ENCODE results near the gene MBNL1. TPM values are rescaled to one million over a fixed set of nuclear protein-coding genes. Genes with fewer than 3 reads are reported as not detected.

MBNL1 gene
- polyA plus RNA-seq, 1 donor: 57.8 TPM

DNA sequence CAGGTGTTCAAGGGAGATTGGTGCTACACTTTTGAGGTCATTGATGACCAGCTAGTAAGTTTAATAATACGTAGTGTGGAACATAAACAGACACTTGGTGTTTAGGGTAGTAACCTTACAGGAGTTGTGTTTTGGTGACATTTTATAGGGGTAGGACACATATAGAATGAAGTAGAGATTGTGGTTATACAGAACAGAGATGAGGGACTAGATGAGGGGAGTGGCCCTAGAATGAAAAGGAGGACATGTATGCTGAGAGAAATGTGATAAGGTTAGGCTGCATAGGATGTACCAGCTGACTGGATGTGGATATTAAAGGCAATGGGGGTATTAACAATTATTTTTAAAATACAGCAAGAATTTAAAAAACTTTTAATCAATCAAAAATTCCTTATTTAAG is 8.0 kb downstream of the MBNL1 start:
- no peak for DNase-seq (ENCODE audit: low read depth)

DNA sequence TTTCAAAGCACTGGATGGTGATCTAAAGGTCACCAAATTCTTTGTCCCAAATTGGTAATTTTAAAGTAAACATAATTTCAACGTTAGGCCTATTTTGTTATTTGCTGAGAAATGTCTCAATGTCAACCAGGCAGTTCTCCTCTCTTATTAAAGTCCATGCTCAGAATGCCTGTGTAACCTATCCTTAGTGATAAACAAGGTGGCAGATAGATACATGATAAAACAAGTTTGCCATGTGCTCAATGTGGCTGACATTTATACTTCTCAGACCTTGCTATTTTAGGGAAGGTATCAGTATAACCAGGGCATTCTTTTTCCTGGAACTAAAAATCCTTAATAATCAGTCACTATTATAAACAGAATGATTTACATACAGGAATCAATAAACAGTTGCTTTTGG is 8.5 kb downstream of the MBNL1 start:
- no peak for DNase-seq (ENCODE audit: low read depth)

DNA sequence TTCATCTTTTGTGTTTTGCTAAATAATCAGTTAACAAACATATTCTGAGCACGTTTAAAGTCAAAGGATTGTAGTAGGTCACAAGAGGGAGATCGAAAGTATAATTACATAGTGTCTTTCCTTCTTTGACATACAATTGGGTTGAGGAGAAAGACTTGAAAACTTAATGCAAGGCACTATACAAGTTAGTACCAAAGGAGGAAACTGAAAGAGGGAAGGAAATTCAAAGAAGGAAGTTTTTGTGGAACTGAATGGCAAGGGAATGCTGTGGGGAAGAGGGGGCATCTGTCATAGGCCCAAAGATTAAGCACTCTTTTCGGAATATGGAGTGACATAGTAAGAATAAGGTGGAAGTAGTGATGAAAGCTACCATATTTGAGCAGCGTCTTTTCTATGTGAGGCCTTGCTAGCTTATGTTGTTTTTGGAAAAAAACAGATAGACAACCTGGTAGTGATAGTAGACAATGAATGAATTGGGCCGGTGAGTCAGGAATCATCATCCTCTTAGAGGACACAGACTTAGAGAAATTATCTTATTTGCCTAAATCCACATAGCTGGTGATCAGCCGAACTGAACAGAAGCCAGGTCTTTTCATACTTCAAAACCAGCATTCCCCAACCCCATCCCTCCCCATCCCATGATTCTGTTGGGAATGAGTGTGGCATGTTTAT is 10.2 kb downstream of the MBNL1 start:
- no peak for DNase-seq (ENCODE audit: low read depth)

DNA sequence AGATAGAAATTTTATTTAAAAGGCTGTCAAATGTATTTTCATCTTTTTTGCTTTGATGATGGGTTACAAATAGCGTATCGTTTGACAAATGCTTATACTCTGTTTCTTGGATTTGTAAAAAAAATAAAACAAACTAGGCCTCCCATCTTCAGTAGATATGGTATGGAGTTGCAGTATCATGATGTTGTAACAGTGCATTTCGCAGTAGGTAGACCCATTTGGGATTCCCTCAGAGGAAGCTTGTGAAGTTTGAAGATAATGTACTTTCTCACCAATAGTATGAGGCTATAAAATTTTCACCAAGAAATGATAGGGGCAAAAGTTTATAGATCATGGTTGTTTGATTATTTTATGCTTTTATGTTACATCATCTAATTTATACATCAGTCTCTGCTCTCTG is 10.8 kb downstream of the MBNL1 start:
- no peak for DNase-seq (ENCODE audit: low read depth)

DNA sequence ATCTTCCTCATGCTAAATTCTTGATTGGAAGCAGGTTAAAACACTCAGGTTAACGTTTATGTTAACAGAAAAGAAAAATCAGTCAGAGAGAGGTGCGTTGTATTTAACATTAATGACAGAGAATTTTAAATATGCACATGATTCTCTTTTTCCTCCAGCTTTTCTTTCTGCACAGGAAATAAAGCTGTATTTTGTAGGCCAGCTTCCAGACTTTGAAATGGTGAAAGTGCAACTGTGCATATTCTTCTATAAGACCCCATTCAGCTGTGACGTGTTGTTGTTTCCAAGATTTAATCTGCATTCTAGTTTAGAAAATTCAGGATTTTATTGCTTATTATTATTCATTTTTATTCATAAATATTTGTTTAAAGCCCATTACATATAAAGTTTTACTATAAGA is 11.8 kb downstream of the MBNL1 start:
- DNase-seq (ENCODE audit: low read depth): no peak

DNA sequence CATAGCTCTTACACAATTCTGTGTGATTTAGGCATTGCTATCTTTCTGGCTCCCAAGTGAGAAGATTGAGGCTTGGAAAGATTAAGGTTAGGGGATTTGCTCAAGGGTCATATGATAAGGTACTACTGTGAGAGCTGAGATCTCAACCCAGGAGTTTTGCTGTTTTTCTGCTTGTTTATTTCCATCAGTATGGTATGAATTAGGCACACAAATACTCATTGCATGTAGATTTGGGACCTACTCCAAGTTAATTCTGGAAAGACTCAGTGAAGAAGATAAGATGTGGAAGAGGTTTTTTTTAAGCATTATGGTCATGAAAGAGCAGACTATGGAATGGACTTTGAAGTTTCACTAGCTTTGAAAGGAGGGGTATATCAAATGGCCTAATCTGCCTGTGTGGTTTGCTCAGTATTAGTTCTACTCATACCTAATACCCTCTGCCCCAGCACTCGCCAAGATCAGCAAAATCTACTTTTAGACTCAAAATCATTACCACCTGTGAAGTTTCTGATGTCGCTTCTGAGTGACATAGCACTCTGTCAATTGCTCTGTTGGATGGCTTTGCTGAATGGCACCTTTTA is 12.5 kb downstream of the MBNL1 start:
- no peak for DNase-seq (ENCODE audit: low read depth)

DNA sequence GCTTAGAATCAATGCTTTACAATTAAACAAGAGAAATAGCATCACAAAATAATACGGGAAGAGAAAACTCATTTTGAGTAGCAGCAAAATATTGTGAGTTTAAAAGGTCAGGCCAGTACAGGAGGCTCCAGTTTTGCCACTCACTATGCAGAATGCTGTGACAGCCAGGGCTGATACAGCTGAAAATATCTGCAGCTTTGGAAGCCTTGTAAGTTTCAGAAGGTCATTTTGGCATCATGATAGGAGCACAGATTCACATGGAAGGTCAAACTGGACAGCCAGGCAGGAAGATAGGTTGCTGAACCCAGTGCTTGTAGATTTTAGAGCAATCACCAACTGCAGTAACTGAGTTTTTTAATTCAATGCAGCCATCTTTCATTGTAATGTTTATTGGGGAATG is 14.1 kb downstream of the MBNL1 start:
- DNase-seq (ENCODE audit: low read depth): no peak

DNA sequence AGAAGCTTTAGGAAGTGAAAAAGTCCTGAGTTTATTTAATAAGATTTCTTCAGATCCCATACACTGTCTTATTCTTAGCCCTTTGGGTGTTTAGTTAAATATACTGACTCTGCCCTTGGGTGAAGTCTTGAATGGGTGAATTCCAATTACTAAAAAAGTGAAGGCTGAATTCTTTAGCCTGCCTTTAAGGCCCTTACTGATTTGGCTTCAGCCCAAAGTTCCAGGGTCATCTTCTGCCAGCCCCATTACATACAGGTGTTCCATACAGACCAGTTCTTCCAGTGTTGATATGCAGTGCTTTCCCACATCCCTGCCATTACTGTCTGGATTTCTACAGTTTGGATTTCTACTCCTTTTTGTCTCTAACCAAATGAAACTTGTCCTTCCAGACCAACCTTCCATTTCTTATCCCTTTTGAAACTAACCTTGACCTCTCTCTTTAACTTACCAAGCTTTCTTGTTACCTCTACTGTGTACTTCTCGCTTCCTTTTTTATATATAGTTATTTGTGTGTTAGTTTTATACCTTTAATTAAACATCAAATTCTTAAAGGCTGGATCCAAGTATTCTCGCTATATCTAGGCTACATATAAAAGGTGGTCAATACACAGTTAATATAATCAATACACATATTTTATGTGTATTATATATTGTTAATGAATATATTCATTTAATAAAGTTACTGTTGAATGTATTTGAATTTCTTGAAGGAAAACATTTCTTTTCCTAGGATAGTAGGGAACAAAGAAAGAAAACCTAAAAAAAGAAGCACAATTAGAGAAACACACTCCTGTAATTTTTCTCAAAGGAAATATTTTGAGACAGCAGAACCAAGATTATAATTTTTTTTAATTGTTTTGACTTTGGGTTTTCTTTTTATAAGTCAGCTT is 15.0 kb downstream of the MBNL1 start:
- no peak for DNase-seq (ENCODE audit: low read depth)

DNA sequence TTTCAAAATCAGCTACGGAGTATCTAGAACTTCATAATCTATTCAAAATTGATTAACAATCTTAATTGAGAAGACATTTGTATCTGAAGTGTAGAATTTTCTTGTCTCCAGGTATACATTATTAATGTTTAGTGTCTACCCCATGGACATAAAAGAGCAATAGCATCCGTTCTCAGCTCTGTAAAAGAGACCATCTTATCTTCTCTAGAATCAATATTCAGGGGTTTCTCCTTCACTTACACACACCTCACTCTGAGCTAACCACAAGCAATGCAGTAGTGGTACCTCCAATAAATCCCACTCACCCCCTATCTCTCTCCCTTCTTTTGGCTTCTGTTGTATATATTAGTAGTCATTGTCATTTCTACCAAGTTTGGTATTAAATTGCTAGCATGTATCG is 16.2 kb downstream of the MBNL1 start:
- no peak for DNase-seq (ENCODE audit: low read depth)

DNA sequence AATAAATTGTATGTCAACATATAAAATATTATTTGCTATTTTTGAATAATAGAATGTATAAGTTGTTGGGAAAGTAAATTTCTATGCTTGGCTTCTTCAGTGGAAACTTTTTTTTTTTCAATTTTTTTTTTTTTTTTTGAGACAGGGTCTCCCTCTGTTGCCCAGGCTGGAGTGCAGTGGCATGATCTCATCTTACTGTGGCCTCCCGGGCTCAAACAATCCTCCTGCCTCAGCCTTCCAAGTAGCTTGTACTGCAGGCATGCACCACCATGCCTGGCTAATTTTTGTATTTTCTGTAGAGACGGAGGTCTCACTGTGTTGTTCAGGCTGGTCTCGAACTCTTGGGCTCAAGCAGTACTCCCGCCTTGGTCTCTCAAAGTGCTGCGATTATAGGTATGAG is 16.8 kb downstream of the MBNL1 start:
- DNase-seq (ENCODE audit: low read depth): no peak

DNA sequence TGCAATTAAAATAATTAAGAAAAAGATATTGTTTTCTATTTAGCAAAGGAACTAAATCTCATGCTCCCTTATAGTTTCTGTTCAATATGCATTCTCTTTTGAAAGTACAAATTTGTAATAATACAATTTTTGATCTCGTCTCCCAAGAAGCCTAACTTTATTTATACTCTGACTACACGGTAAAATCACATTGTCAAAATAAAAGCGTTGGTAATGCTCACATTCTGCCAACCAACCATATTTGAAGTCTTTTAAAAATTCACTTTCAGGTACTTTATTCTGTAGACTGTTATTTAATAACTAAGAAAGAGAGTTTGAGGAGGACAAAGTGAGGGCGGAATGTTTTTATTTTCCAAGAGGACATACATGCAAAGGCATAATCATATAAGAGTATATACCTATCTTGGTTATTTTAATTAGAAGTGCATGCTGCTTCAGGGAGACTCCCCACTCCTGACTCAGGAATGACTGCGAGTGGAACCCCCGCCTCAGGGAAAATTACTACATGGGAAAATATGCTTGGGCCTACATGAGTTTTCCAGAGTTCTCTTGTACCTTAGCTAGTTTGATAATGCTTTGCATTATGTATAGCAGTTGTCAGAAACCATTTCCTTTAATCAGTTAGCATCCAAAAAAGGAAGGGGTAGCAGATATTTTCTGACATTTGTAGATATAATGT is 19.3 kb downstream of the MBNL1 start:
- DNase-seq (ENCODE audit: low read depth): no peak

DNA sequence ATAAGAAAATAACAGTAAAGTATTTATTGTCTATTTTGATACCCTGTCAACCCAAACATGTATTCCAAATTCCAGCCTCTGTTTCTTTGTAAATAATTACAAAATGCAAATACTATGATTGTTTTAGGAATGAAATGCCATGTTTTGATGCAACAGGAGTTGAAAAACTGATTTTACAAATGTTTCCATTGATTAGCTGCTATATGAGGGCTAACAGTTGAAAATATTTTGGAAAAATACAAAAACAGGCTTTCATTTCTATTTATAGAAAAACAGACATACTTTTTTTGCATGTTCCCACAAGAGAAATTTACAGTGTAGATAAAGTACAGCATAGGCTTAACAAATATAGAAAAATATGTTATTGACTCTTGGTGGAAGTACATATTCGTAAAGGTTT is 20.0 kb downstream of the MBNL1 start:
- DNase-seq (ENCODE audit: low read depth): no peak

DNA sequence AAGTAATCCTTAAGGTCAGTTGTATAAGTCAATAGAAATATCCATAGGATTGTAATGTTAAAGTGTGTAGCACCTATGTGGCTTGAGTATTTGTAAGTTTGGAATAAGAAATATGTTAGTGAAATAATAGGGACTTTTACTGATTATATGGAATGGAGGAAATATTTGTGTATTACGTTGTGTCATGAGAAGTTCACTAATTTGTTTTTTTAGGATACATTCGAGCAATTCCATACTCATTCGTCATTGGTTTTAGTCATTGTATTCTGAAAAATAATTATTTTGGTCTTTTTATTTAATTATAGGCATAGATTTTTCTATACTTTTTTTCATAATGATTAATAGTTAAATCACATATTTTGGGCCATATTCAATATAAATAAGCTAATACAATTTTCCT is 21.0 kb downstream of the MBNL1 start:
- no peak for DNase-seq (ENCODE audit: low read depth)

DNA sequence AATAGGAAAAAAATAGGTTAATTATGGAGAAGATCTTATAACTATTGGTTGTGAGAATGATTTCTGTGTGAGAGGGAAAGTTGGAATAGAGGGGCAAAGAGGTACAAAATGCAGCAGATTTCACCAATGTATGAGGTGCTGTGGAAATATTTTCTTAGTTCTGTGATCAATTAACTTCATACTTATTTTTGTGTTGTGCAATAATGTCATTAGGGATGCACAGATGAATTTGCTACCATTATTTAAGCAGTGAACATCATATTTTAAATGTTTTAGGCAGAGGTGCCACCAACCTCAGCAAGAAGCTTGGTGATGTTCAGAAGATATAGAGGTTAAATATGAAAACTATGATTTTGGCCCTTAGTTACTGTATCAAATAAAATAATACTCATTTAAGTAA is 21.6 kb downstream of the MBNL1 start:
- DNase-seq (ENCODE audit: low read depth): no peak

DNA sequence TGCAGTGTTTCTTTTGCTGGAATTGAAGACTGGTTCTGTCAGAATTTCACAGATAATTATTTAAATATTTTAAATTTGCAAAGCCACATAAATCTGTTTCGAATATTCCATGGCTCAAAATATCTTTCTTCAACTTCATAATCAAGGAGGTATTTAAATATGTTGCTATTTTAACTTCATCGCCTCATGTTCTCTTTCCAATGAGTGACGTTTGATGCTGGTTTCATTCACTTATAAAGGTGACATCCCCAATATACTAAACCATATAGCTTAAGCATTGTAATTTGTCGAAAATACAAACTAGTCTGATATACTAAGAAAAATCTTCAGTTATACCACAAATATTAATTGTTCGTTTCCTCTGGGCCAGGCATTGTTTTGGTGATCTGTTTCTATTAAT is 22.5 kb downstream of the MBNL1 start:
- DNase-seq (ENCODE audit: low read depth): no peak

DNA sequence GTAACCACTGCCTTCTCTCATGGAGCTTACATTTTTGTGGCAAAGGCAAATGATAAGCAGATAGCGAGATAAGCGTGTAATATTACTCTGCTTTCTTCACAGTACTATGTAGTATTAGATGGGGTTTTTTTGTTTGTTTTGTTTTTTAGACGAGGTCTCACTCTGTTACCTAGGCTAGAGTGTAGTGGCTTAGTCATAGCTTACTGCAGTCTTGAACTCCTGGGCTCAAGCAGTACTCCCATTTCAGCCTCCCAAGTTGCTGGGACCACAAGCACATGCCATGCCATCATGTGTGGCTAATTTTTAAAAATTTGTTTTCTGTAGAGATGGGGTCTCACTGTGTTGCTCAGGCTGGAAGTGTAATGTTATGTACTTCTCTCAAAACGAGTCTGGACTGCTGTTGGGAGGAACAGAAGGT is 22.9 kb downstream of the MBNL1 start:
- DNase-seq (ENCODE audit: low read depth): no peak

DNA sequence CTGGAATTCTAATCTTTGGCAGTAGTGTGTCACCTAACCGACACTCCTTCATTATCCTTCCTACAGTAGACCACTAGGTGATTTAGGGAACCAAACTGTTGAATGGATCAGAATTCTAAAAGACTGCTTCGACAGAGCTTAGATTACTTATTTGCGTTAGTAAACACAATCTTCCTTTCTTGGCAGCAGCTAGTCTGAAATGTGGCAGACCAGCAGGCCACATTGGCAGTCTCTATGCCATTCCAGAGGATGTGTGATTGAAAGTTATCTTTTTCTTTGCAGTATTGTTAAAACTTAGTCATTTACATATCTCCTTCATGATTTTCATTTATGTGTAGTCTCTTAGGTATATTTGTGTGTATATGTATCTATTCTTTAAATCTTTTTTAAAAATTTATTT is 23.6 kb downstream of the MBNL1 start:
- no peak for DNase-seq (ENCODE audit: low read depth)

DNA sequence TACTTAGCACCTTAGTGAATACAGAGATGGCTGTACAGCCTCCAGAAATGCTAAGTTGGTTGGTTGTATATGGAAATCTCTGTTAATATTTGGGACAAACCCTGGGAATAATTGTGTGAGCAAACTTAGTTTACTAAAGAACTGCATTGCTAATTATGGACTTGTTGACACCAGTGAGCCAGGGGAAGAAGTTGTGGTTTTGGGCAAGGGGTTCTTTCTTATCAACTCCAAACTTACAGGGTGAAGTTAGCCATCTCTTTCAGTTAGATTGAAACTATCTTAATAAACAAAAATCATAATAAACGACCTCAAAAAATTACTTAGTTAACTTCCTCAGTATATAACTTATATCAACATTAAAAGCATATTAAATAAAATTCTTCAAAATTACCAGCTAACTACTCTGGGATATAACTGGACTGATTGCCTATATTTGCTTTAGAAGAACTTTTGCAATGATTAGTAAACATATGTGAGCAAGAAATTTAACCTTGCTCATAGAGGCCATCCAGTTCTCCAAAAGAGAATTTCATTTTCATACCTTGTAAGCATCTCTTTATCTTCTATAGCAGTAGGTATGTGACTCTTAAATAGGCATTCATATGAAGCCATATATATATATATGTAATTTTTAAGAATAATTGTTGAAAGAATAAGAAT is 24.7 kb downstream of the MBNL1 start:
- DNase-seq (ENCODE audit: low read depth): no peak

DNA sequence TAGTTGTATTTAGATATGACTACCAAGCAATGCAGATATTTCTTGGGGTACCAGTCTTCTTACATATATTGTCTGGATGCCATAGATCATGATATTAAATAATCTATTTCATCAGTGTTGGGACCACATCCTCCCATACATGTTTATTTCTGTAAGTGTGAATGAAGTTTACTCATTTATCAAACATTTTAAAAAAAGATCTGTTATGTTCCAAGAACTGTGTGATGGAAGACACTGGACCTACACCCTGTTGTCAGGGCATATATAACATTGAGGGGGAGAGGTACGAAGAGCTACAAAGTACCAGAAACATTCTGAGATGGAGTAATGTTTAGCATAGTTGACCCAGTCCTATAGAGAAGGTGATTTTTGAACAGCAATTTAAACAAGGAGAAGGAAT is 26.6 kb downstream of the MBNL1 start:
- DNase-seq (ENCODE audit: low read depth): no peak

DNA sequence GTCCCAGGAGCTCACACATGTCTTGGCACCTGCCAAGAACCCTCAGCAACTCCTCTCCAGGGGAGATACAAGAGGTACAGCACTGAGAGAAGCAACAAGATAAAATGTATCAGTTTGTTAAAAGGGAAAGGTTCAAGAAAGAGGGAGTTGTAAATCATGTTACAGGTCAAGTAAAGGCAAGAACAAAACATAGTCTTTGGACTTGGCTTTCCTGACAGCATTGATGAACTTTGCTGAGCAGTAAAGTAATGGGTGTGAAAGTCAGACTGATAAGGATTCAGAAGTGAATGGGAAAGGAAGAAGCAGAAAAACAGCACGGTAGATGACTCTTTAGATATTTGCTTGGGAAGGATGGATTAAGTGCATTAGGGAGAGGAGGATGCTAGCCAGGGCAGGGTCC is 27.1 kb downstream of the MBNL1 start:
- no peak for DNase-seq (ENCODE audit: low read depth)

DNA sequence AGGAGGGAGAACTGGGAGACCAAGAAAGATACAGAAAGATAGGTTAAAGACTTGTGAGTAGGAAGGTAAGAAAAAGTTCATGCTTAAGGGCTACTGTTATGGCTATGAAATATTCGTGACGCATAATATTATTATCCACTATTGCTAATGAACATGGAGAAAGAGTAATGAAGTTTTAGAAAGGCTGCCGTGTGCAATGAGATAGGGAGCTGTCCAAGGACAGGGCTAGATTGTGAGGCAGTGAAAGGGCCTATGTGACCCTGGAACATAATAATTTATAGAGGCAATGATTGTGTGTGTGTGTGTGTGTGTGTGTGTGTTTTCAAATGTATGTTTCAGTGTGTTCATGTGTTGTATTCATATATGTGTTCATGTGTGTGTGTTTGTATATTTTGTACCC is 27.7 kb downstream of the MBNL1 start:
- no peak for DNase-seq (ENCODE audit: low read depth)

DNA sequence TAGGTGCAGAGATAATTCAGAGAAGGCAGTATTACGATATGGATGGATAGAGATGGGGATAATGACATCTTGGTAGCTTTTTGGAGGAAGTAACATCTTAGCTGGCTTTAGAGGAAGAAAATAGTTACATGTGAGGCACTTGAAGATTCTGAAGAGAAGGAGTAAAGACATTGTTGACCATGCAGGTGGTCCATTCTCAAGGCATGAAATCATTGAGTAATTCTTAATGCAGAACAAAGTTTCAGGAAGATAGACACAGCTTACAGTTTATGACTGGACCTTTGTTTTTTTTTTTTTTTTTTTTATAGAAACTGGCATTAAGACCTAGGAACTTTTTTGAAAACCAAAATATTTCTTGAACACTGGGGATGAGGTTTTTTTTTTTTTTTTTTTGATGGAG is 28.2 kb downstream of the MBNL1 start:
- no peak for DNase-seq (ENCODE audit: low read depth)

Measured in forelimb muscle (tissue), 1 donor.